GM18907 (cell line): ENCODE data around the gene ELL.

Experiments
- ATAC-seq: cut with Tn5 transposase; IDR thresholded peaks from one replicate; pipeline ENCODE4 v1.9.1; 2021; ENCODE audit warnings: mild to moderate bottlenecking, moderate library complexity; ENCODE audit not compliant: unreplicated experiment

ELL gene

GRCh38 chr19:18474366-18474887, 47.4 kb downstream of the ELL start:
- ATAC-seq: no peak

- no peak for ATAC-seq
These were observed 48.2 kb downstream of the ELL start for GRCh38 chr19:18473706-18474087.

DNA sequence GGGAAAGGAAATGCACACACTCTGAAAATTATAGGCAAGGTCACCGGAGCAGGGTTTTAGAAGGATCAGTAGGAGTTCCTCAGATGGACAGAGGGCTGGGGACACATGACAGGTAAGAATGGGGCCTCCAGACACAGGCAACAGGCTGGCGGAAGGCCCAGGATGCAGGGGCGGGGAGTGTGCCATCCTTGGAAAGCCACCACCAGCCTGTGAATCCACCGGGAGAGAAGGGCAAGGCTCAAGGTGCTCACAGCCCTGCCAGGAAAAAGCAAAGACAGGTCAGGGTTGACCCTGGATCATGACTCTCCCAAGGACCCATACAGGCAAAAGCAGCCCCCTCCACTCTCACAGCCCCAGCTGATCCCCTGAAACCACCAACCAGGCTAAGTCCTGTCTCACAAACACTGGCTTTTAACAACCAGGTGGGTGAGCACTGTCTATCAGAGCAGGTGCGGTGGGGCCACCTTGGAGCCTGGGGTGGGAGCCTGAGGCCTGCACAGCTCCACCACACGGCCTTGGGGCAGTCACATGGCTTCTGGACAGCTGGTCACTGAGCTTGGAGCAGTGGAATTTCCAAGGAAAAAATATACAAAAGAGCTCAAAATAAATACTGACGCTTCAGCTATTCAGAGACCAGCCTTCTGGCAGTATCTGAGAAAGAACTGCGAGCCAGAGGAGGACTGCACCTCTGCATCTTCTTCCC, 48.7 kb downstream of the ELL start:
- no peak for ATAC-seq

GRCh38 chr19:18470787-18471186, 51.1 kb downstream of the ELL start:
- no peak for ATAC-seq

DNA sequence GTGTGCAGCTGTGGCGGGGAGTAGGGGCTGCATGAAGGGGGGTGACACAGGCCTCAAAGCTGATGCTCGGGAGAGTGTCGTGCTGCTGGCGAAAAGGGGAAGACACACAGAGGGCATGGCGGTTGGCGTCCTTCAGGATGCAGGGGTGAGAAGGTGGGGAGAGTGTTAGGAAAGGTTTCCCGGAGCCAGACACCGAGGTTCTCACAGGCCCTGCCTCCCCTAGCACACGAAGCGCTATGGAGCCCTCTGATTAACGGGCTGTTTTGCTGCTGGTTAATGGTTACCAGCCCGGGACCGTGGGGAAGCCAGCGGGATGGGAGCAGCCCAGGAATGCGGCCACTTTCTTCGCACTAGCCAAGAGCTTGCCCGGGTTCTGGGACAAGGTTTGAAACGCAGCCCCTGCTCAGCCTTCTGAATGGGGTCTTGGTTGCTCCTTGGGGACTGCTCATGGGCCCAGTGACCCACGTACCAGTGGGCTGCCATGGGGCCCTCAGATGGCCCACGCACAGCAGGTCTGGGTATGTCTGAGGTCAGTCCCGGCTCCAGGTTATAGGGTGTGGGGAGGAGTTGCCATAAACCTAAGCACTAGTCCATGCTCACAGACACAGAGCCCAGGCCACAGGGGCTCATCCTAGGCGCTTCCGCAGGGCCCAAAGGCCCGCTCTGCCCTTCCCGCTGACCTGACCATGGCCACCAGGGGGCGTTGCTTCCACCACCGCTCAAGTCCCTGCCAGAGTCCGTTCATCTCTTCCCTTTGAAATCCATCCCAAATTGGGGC, 52.6 kb downstream of the ELL start:
- ATAC-seq: no peak

DNA sequence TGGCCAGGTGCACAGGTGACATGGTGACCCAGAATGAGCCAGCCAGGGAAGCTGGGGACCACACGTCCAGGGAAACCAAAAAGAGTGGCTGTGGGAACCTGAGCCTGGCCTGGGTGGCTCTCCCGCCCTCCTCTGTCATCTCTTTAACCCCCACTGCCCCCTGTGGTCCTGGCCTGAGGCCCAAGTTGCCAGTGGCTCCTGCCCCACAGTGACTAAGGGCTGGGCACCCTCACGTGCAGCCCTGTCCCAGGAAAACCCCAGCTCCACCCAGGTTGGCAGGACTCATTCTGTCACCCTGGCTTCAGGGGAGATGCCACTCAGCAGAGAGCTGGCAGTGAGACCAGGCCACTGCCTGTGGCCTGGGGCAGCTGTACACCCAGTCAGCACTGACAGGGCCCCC, 53.4 kb downstream of the ELL start:
- ATAC-seq: no peak

DNA sequence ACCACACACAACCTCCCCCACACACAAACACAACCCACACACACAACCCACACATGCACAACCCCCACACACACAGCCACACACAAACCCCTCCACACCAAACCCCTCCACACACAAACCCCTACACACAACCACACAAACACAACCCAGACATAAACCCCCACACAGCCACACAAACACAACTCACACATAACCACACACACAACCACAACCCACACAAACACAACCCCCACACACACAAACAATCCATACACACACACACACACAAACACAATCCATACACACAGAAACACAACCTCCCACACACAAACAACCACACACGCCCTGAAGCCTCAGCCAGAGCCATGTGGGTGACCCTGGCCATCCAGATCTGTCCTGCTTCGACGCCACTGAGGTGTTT, 53.9 kb downstream of the ELL start:
- ATAC-seq: no peak

DNA sequence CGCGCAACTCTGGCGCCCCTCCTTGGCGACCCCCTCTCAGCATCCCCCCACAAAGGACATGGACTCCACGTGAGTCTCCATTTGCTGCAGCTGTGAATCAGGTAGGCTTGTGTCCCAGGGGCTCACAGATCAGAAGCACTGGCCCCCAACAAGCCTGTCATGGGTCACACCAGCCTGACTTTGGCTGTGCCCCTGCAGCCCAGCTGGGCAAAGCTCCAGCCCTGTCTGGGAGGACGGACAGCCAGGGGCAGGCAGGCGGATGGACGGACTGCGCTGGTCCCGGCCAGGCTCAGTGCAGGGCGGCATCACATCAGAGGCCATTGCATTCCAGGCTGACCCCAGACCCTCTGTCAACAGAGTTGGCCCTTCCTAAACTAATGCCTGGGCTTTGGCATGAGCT, 55.5 kb downstream of the ELL start:
- ATAC-seq: no peak

GRCh38 chr19:18465964-18466339, 55.9 kb downstream of the ELL start:
- no peak for ATAC-seq

- no peak for ATAC-seq
These were observed 56.5 kb downstream of the ELL start for GRCh38 chr19:18465214-18465963.

GRCh38 chr19:18464646-18465045, 57.2 kb downstream of the ELL start:
- ATAC-seq: no peak

- no peak for ATAC-seq
These were observed 60.4 kb downstream of the ELL start for GRCh38 chr19:18461471-18461870.

GRCh38 chr19:18460900-18461299, 61.0 kb downstream of the ELL start:
- ATAC-seq: no peak

DNA sequence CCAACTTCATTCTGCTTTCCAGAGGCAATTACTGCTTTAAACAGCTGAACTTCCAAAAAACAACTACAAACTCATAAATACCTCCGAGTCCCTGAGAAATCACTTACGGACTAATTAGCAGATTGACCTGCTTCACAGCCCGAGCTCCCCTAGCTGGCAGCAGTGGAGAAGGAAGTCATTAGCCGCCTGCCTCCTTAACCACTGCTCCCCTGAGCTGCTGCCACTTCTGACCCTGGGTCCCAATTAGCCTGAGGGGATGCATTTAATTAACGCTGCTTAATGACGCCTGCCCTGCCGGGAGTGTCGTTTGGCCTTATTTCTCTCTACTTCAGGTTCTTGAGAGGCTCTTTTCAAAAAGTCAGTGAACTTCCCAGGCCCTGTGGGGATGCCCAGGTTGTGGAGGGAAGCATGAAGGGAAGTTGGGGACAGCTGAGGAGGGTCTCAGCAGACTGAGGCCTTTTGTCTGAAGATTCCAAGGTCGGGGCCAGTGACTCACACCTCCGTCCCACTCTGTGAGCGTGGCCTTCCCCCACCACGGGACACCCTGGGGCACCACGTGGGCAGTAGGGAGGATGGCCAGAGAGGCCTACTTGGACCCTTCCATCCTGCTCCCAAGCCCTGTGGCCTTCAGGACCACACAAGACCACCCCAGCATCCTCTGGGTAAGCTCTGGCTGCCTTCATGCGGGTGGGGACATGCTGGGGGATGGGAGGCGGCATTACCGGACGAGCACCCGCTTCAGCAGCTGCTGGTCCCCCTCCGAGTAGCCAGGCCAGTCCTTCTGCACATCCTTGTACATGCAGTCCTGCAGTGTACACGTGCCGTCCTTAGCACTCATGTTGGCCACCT, 64.2 kb downstream of the ELL start:
- no peak for ATAC-seq

GRCh38 chr19:18456974-18457373, 64.9 kb downstream of the ELL start:
- ATAC-seq: no peak

DNA sequence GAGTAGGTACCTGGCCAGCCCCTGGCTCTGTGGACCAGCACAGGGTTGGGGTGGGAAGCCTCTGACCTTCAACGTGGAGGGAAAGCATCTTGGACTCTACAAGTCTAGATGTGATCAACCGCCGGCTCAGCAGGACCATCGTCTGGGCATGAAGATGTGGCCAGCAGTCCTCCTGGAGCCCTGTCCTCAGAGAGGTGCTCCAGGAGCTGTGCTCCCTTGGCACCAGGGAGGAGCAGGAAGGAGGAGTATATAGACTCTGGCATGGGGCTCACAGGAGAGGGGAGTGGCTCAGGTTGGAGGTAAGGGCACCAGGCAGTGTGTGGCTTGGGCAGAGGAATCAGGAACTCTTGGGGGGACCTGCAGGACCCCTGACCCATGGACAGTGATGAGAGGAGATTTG, 65.6 kb downstream of the ELL start:
- no peak for ATAC-seq

GRCh38 chr19:18453269-18454024, 68.4 kb downstream of the ELL start:
- ATAC-seq: no peak

- no peak for ATAC-seq
These were observed 69.5 kb downstream of the ELL start for GRCh38 chr19:18452386-18452785.

GRCh38 chr19:18450931-18451836, 70.7 kb downstream of the ELL start:
- no peak for ATAC-seq
